Smooth muscle cell (in vitro differentiated cells): ENCODE measurements around the gene IQCB1. TPM values are rescaled to one million over a fixed set of nuclear protein-coding genes. Genes with fewer than 3 reads are reported as not detected.

ENCODE experiments used
- DNase-seq: peaks from one replicate; lab custom pipeline; 2025; ENCODE audit not compliant: unreplicated experiment; lab: John Stamatoyannopoulos, UW
- H2AFZ ChIP-seq: fragments of 200-600 bp; sonication (generic); 2 replicates; pipeline ENCODE4 v1.6.0; 2016; ENCODE audit warnings: antibody characterized with exemption, low read depth, mild to moderate bottlenecking
- H3F3A ChIP-seq: fragments of 200-600 bp; sonication (generic); 2 replicates; pipeline ENCODE4 v1.6.0; 2017; ENCODE audit warnings: antibody characterized with exemption, low read depth
- H3K27ac ChIP-seq: fragments of 200-600 bp; sonication (generic); 2 replicates; pipeline ENCODE4 v1.5.1; 2016; ENCODE audit warnings: low read depth, mild to moderate bottlenecking
- H3K27me3 ChIP-seq: fragments of 200-600 bp; sonication (generic); 2 replicates; pipeline ENCODE4 v1.6.1; 2016; ENCODE audit warnings: low read depth, mild to moderate bottlenecking
- H3K36me3 ChIP-seq: fragments of 200-600 bp; sonication (generic); 2 replicates; pipeline ENCODE4 v1.5.1; 2016; ENCODE audit warnings: low read depth
- H3K4me1 ChIP-seq: fragments of 200-600 bp; sonication (generic); 2 replicates; pipeline ENCODE4 v1.5.1; 2016; ENCODE audit warnings: low read depth
- H3K4me2 ChIP-seq: fragments of 200-600 bp; sonication (generic); 2 replicates; pipeline ENCODE4 v1.6.0; 2016; ENCODE audit warnings: mild to moderate bottlenecking
- H3K4me3 ChIP-seq: fragments of 200-600 bp; sonication (generic); 2 replicates; pipeline ENCODE4 v1.5.1; 2016; ENCODE audit warnings: mild to moderate bottlenecking
- H3K79me2 ChIP-seq: fragments of 200-600 bp; sonication (generic); 2 replicates; pipeline ENCODE4 v1.6.0; 2016; ENCODE audit warnings: low read depth, mild to moderate bottlenecking
- H3K9ac ChIP-seq: fragments of 200-600 bp; sonication (generic); 2 replicates; pipeline ENCODE4 v1.6.0; 2016; ENCODE audit warnings: low read depth
- H3K9me3 ChIP-seq: fragments of 200-600 bp; sonication (generic); replicated peaks from 2 replicates; pipeline ENCODE4 v1.5.1; 2016; ENCODE audit warnings: low read depth
- H4K20me1 ChIP-seq: fragments of 200-600 bp; sonication (generic); 2 replicates; pipeline ENCODE4 v1.6.0; 2016; ENCODE audit warnings: low read depth
- CTCF ChIP-seq: fragments of 200-600 bp; sonication (generic); IDR thresholded peaks from 2 replicates; pipeline ENCODE4 v1.5.1; 2017; ENCODE audit warnings: borderline replicate concordance, mild to moderate bottlenecking, antibody characterized with exemption; ENCODE audit not compliant: insufficient read depth, poor library complexity, severe bottlenecking
- WGBS: methylation state at CpG from one replicate; pipeline ENCODE4 v1.1.7; 2016; ENCODE audit warnings: low lambda C conversion rate; 5-methylcytosine and 5-hydroxymethylcytosine counted together
- polyA plus RNA-seq: library from polyadenylated mRNA; unstranded; fragments of >200 nt; fragmentation: Nextera tagmentation; extraction: Ambion mirVana; gene quantifications from 2 replicates; pipeline ENCODE4 v1.2.1, GENCODE V29; 2016
- total RNA-seq: library from RNA; depleted of rRNA; stranded (reverse); fragments of >200 nt; gene quantifications from 2 replicates; pipeline ENCODE4 v1.2.3, GENCODE V29; 2014

IQCB1 gene
- total and polyA plus RNA-seq, 2 experiments from 2014 or later, result 14.2 to 22.3 TPM

GRCh38 chr3:121759541-121760202 is 75.2 kb downstream of the IQCB1 start:
- Histone ChIP-seq H2AFZ (no peak overlapping the region), H3K27me3 (peaks cover 4% of the 10 kb centered on the region), H4K20me1 (no peaks in the 10 kb centered on the region), H3K9ac (no peak overlapping the region), H3K79me2 (no peaks in the 10 kb centered on the region), H3K36me3 (no peaks in the 10 kb centered on the region), H3K4me1 (no peaks in the 10 kb centered on the region), H3K27ac (no peak overlapping the region), H3K4me2 (no peak overlapping the region), H3K4me3 (no peak overlapping the region), H3F3A (no peaks in the 10 kb centered on the region), H3K9me3 (no peaks in the 10 kb centered on the region)
- WGBS, result 82% methylated on average over 3 of the region's 3 CpGs
- DNase-seq, result no peak
- TF ChIP-seq CTCF, result no peak

DNA sequence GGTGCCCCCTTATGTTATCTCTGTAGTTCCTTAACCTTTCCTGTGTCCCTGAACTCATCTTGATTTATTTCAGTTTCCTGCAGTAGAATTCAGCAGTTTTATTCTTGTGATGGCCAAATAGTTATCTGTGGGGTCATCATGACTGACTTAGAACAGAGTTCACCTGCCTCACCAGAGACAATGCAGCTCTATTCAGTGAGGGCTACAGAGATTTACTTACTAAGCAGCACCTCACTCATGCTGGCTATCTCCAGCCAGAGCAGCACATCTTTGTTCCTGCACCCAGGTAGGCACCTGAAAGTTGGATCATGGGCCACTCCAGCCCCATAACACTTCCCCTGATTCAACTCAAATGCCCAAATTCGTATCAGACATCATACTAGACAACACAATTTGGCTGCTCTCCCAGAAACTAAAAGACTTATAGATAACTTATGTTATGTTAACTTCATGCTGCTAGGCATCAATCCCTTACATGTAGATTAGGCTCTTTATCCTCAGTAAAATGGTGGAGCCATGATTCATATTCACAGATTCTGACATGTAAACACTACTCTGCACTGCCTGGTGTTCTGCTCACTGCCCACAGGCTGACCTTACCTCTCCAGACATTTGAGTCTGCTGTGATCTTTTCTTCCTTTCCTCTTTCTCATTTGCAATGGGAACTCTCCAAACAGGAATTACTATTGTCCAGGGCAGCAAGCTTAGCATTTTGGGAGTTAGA is 76.0 kb downstream of the IQCB1 start:
- no peak for TF ChIP-seq CTCF
- 77% methylated on average over 1 of the region's 1 CpG for WGBS
- no peak overlapping the region for H3K9ac ChIP-seq

GRCh38 chr3:121757812-121758545 is 76.9 kb downstream of the IQCB1 start:
- Histone ChIP-seq H3K4me3 (no peak overlapping the region), H3K27me3 (peaks cover 4% of the 10 kb centered on the region), H3K9me3 (no peaks in the 10 kb centered on the region), H4K20me1 (no peaks in the 10 kb centered on the region), H3K4me2 (no peak overlapping the region), H3K27ac (no peak overlapping the region), H3K4me1 (no peaks in the 10 kb centered on the region), H2AFZ (no peak overlapping the region), H3K36me3 (no peaks in the 10 kb centered on the region), H3K9ac (no peak overlapping the region), H3K79me2 (no peaks in the 10 kb centered on the region), H3F3A (no peaks in the 10 kb centered on the region)
- 85% methylated on average over 15 of the region's 15 CpGs for WGBS
- DNase-seq, result no peak
- no peak for TF ChIP-seq CTCF

More for the DNA sequence above, 76.0 kb downstream of the IQCB1 start:
- Histone ChIP-seq H4K20me1 (no peaks in the 10 kb centered on the region), H3K4me3 (no peak overlapping the region), H3F3A (no peaks in the 10 kb centered on the region), H3K27ac (no peak overlapping the region), H3K27me3 (peaks cover 4% of the 10 kb centered on the region), H3K4me2 (no peak overlapping the region), H3K36me3 (no peaks in the 10 kb centered on the region), H2AFZ (no peak overlapping the region), H3K4me1 (no peaks in the 10 kb centered on the region), H3K79me2 (no peaks in the 10 kb centered on the region), H3K9me3 (no peaks in the 10 kb centered on the region)
- DNase-seq, result no peak
